GM19372 (cell line): ENCODE results near the gene KMT2E.
"Not testable (repeated sequence)": the region's sequence is repeated elsewhere in the genome, so short reads cannot be mapped to it uniquely, and the experiment has no call there.

Source experiments
- ATAC-seq: cut with Tn5 transposase; IDR thresholded peaks from one replicate; pipeline ENCODE4 v1.9.1; 2021; ENCODE audit warnings: mild to moderate bottlenecking, low read depth, moderate library complexity; ENCODE audit not compliant: unreplicated experiment

KMT2E gene

GRCh38 chr7:105021967-105022366, 8.0 kb downstream of the KMT2E start:
- ATAC-seq: no peak

- ATAC-seq: no peak
Observed at GRCh38 chr7:105022458-105022857, 8.5 kb downstream of the KMT2E start.

- ATAC-seq: no peak
Observed at GRCh38 chr7:105024734-105025133, 10.7 kb downstream of the KMT2E start.

- no peak for ATAC-seq
Observed at GRCh38 chr7:105026750-105027149, 12.7 kb downstream of the KMT2E start.

GRCh38 chr7:105027176-105027853, 13.3 kb downstream of the KMT2E start:
- ATAC-seq: no peak

- ATAC-seq: peak; percentile 61
Observed at GRCh38 chr7:105028004-105028403, 14.0 kb downstream of the KMT2E start.

- not testable (repeated sequence) for ATAC-seq
Observed at GRCh38 chr7:105028941-105029340, 14.9 kb downstream of the KMT2E start.

GRCh38 chr7:105030447-105030846, 16.4 kb downstream of the KMT2E start:
- ATAC-seq: no peak

GRCh38 chr7:105032553-105033214, 18.7 kb downstream of the KMT2E start:
- ATAC-seq: no peak

GRCh38 chr7:105035349-105035748, 21.3 kb downstream of the KMT2E start:
- ATAC-seq: no peak

GRCh38 chr7:105036217-105037168, 22.5 kb downstream of the KMT2E start:
- no peak for ATAC-seq

- ATAC-seq: no peak
Observed at GRCh38 chr7:105037319-105037718, 23.3 kb downstream of the KMT2E start.

- no peak for ATAC-seq
Observed at GRCh38 chr7:105044449-105045070, 30.6 kb downstream of the KMT2E start.

GRCh38 chr7:105046414-105046813, 32.4 kb downstream of the KMT2E start:
- no peak for ATAC-seq

- ATAC-seq: no peak
Observed at GRCh38 chr7:105047932-105048331, 33.9 kb downstream of the KMT2E start.

GRCh38 chr7:105050493-105050892, 36.5 kb downstream of the KMT2E start:
- no peak for ATAC-seq

- not testable (repeated sequence) for ATAC-seq
Observed at GRCh38 chr7:105050899-105051298, 36.9 kb downstream of the KMT2E start.

GRCh38 chr7:105055084-105055483, 41.1 kb downstream of the KMT2E start:
- ATAC-seq: no peak

- ATAC-seq: no peak
Observed at GRCh38 chr7:105055621-105056020, 41.6 kb downstream of the KMT2E start.

- no peak for ATAC-seq
Observed at GRCh38 chr7:105057472-105057871, 43.5 kb downstream of the KMT2E start.

- ATAC-seq: no peak
Observed at GRCh38 chr7:105060437-105060836, 46.4 kb downstream of the KMT2E start.
